MM.1S (cell line): ENCODE data around the gene EXOC7.

ENCODE experiments used
- EZH2phosphoT487 ChIP-seq: fragments of 300-600 bp; sonication (generic); IDR thresholded peaks from 2 replicates; pipeline ENCODE4 v1.6.1; 2018; ENCODE audit warnings: antibody characterized with exemption, low read length
- TF ChIP-seq, protein P1 (sequence below): fragments of 300-600 bp; sonication (generic); IDR thresholded peaks from 2 replicates; pipeline ENCODE4 v1.5.1; 2016; ENCODE audit warnings: antibody characterized with exemption, low read length, mixed read lengths

DNA sequence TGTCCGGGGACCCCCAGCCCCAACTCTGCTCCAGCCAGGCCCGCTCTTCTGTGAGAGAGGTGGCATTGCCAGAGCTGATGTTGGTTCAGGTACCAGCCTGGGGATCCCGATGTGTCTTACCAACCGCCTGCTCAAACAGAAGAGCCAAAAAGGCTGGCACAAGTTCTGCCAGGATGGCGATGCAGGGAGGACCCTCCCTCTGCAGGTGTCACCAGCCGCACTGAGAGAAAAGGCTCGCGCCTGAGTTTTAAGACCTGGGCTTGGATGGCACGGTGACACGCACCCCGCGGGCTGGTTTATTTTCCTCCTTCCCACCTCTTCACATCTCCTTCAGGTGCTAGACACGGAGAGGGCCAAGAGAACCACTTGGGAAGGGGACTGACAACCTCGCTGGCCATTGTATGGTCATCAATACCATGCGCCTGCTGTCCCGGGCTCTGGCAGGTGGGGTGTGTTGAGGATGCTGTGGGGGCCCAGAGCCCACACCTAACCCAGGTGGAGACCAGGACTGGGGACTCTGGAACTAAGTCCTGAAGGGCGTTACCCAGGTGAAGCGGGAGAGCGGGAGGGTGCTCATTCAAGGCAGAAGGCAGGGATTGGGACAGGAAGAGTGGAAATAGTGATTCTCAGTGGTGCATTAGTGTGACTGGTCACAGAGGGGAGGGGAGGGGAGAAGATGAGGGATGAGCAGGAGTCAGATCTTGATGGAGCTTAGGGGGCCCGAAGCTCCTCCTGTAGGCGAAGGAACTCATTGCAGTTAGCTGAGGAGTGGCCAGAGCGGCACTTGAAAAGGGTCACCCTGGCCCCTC is 21.2 kb upstream of the EXOC7 start:
- TF ChIP-seq, protein P1, sequence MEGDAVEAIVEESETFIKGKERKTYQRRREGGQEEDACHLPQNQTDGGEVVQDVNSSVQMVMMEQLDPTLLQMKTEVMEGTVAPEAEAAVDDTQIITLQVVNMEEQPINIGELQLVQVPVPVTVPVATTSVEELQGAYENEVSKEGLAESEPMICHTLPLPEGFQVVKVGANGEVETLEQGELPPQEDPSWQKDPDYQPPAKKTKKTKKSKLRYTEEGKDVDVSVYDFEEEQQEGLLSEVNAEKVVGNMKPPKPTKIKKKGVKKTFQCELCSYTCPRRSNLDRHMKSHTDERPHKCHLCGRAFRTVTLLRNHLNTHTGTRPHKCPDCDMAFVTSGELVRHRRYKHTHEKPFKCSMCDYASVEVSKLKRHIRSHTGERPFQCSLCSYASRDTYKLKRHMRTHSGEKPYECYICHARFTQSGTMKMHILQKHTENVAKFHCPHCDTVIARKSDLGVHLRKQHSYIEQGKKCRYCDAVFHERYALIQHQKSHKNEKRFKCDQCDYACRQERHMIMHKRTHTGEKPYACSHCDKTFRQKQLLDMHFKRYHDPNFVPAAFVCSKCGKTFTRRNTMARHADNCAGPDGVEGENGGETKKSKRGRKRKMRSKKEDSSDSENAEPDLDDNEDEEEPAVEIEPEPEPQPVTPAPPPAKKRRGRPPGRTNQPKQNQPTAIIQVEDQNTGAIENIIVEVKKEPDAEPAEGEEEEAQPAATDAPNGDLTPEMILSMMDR: peak; percentile 26
- TF ChIP-seq EZH2phosphoT487: no peak
